Measurements from ENCODE around the gene COL20A1.

DNA sequence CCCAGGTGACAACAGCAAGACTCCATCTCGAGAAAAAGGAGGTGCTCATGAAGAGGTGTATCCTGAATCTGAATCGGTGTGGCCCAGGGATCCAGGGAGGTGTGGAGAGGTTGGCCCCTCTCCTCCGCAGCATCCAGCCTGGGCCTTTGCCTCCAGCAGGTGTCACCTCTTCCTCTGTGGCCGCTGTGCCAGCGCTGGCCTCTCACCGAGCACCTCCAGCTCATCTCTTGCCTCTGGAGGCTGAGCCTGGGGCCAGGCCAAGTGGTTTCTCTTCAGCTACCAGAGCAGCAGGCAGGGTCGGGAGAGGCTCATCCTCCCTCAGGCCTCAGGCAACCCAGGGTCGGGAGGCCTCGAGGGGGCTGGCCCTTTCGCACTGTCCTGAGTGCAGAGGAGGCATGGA lies 1.2 kb upstream of the COL20A1 start:
- TF ChIP-seq, protein P1, sequence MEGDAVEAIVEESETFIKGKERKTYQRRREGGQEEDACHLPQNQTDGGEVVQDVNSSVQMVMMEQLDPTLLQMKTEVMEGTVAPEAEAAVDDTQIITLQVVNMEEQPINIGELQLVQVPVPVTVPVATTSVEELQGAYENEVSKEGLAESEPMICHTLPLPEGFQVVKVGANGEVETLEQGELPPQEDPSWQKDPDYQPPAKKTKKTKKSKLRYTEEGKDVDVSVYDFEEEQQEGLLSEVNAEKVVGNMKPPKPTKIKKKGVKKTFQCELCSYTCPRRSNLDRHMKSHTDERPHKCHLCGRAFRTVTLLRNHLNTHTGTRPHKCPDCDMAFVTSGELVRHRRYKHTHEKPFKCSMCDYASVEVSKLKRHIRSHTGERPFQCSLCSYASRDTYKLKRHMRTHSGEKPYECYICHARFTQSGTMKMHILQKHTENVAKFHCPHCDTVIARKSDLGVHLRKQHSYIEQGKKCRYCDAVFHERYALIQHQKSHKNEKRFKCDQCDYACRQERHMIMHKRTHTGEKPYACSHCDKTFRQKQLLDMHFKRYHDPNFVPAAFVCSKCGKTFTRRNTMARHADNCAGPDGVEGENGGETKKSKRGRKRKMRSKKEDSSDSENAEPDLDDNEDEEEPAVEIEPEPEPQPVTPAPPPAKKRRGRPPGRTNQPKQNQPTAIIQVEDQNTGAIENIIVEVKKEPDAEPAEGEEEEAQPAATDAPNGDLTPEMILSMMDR (IDR thresholded peaks at IDR 0.05) = no peak
- TF ChIP-seq POLR2A (IDR thresholded peaks at IDR 0.05) = no peak
